ENCODE measurements around the gene RAB27B.

RAB27B gene

DNA sequence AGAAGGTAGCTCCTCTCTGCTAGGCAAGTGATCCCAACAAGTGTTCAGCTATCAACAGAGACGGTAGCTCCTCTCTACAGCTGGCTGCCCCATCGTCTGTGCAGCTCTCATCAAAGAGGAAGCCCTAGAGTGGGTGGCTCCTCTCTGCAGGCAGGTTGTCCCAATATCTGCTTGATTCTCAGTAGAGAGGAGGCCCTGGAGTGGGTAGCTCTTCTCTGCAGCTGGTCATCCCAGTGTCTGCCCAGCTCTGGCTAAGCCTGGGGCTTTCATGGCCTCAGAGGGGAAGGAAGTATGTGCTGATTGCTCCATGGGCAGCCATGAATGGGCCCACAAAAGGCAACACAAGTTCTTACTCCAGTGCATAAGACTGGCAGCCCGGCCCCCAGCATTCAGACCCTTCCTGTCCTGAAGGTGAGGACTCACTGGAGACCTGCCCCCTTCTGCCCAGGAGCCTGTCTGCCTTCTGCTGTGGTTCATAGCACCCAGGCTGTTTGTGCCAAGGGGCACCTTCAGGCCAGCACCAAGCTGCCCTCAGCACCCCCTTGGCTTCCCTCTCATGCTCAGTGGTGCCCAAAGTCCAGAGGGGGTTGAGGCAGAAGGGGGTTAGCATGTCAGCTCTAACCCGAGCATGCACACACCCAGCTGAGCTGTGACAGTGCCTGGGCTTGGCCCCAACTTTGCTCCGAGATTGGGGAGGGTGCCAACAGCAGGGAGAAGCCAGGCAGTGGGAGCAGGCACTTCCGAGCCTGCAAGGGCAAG lies 82.1 kb downstream of the RAB27B start:
- DNase-seq (ENCODE audit: low read depth) = no peak

DNA sequence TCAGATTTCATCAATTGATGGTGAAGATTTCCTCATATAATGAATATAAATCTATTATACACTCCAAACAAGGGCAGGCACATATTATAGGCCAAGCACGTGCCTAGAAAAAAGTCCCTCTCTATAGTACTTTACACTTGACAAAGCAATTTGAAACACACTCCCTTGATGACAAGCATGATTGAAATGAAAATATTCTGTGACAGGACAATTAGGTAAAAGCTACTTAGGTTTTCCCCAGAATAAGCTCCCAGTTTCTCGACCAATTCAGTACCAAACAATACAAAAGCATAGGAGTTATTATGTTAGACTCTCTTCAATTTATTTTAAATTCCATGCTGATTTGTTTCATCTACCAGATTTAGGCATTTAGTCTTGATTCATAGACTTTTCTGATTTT lies 83.3 kb downstream of the RAB27B start:
- no peak for DNase-seq (ENCODE audit: low read depth)

DNA sequence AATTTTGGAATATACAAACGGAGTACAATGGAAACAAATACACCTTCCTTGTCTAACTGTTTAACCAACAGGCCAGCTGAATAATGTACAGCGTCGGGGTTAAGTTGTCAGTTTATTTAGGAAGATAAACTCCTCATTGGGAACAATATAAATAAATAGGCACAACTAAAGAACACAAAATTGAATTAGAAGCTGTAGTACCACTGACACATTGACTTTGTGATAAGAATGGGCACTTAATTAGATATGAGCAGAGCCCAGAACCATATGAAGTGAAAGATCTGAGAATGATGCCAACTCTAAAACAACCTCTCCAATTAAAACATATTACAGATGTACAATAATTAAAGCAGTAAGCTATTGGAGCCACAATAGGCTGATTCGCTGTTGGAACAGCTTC lies 86.5 kb downstream of the RAB27B start:
- DNase-seq (ENCODE audit: low read depth) = no peak

DNA sequence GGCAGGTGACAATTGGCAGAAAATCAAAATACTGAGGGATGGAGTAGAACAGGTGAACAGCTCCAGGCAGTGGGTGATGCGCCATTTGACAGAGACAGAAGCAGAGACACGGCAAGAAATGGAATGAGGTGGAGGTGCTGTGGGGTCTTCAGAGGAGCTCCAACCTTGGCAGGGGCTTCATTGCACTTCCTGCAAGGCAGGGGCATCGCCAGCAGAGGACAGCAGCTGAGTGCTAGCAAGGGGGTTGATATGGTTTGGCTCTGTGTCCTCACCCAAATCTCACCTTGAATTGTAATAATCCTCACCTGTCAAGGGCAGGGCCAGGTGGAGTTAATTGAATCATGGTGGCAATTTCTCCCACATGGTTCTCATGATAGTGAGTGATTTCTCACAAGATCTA lies 88.2 kb downstream of the RAB27B start:
- DNase-seq (ENCODE audit: low read depth) = no peak

DNA sequence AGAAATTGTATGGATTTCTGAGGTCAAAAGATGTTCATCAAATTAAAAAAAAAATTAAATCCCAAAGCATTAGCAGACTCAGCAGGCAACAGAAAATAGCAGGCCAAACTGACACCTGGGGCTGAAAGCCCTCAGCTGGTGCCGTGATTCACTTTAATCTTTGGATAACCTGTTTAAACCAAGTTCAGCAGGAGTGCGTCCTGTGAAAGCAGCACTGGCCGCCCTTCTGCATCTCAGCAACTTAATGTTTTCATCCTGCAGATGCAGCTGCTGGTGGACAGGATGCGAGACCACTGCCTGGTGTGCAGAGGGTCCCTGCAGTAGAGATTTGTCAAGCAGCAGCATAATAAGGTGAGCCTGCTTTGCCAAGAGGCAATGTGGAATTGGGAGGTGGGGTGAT lies 89.8 kb downstream of the RAB27B start:
- DNase-seq (ENCODE audit: low read depth) = no peak

DNA sequence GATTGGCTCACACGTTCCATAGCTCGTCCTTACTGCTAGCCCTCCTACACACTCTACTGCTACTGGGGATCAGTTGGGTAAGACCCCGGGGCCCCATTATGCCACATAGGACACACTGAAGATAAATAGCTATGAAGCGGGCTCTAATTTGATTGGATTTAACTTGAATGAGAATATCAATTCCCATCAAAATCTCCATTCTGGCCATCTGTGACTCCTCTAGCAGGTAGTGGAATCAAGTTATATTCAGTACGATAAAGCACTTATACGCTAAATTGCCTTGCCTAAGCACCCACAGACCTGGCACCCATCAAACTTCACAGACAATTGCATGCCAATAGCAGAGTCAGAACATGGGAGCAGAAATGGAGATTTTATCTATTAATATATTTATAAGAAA lies 91.1 kb downstream of the RAB27B start:
- no peak for DNase-seq (ENCODE audit: low read depth)

DNA sequence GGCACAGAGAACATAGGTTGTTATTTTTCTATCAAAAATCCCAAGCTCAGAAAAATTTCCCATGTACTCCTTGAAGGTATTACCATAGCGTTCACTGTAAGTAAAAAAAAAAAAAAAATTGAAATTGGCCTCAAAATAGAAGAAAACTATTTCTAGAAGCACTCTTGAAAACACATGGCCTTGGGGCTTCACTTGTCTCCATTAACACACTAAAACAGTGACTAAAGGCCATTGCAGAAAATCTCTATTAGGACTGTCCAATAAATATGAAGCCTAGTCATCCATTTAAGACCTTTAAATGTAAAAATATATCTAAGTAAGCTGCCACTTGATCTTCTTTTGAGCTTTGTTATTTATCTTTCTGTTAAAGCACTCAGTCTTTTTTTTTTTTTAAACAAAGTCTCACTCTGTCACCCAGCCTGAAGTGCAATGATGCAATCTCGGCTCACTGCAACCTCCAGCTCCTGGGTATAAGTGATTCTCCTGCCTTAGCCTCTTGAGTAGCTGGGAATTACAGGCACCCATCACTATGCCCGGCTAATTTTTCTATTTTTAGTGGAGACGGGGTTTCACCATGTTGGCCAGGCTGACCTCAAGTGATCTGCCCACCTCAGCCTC lies 95.2 kb downstream of the RAB27B start:
- DNase-seq (ENCODE audit: low read depth) = no peak

DNA sequence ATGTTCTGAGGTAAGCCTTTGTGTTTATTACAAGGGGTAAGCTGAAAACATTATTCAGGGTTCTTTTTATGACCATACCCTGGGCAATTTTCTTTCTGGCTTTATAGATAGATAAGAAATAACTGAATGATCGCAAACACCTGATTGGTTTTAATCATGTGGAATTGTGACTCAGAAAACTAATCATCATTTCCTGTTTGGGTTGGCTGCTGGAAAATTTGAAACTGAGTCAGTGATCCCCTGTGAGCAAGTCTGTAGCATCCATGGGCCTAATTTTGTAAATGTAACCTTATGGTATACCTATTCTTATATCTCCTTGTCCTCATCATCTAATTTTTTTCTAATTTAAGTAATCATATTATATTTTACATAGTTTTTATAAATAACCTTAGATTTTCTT lies 96.7 kb downstream of the RAB27B start:
- no peak for DNase-seq (ENCODE audit: low read depth)

DNA sequence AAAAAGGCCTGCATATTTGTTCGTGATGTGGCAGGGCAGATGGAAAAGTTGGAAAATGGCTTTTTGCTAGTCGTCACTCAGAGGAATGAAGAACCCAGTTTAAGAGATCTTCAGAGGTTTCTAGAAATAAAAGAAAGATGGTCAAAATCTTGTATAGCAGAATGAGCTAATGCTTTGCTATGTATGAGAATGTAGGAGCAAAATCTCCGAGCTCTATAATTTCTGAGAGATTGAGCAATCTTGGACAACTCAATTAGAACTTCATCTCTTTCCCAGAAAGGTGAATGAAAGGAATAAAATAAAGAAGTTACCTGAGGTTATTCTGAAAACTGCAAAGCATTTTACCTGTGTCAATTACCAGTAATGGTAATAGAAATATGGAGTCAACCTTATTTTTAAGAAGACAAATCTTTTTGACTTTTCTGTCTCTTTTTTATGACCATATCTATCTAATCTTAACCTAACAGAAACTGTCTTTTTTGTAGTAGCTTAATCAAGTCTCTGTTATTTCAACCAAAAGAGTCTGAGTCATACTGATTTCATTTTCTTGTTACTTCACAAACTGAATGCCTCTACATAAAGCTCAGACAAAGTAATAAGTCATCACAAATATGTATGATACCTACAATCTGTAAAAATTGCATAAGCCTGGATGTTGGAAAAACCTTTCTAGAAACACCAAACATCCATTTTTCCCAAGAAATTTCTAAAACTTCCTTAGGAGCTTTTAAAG lies 98.5 kb downstream of the RAB27B start:
- no peak for DNase-seq (ENCODE audit: low read depth)

DNA sequence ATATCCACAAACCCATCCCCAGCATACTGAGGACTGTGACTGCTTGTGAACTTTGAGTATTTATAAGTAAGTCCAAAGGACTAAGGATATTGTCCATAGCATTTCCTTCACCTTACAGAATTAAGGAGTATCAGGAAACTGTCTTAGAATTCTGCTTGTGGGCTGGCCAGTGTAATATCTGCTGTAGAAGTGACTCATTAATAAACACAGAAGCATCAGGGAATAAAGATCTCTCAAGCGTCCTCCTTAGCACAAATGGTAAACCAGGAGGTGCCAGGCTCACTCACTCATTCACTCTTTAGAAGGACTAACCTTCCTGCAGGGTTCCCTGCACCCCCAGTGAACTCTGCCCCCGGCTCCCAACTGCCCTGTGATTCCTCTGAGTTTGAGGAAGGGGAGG lies 100.0 kb downstream of the RAB27B start:
- DNase-seq (ENCODE audit: low read depth) = no peak

DNA sequence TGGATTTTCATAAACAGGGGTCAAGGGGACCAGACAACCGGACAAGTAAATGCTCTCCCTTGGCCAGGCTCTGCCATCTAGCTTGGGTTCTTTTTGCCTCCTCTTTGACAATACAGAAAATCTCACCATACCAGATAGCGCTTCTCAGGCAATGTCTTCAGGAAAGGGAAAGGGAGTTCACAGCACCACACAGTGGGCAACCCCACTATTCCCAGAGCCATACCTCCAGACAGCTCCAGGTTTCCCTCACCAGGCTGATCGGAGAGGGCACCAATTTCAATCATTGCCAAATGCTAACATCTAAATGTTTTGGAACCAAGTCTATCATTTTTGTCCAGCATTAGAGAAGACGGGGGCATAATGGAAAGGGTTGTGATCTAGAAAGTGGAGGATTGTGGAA lies 102.9 kb downstream of the RAB27B start:
- no peak for DNase-seq (ENCODE audit: low read depth)

DNA sequence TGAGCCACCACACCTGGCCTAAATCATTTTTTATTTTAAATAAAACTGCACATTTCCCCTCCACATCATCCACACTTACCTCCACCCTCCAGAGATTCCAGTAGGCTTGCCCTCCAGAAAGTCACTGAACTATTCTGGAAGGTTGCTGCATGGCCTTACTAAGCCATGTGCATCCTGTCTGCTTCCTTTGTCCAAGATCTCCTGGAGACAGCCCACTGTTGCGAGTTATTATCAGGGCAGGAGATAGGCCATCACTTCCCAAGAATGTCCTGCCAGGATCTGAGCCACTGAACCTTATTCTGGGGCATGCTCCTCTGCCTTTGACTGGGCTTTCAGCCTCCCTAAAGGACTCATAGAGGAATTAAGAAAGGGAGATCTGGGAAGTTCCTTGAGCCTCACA lies 104.2 kb downstream of the RAB27B start:
- no peak for DNase-seq (ENCODE audit: low read depth)

DNA sequence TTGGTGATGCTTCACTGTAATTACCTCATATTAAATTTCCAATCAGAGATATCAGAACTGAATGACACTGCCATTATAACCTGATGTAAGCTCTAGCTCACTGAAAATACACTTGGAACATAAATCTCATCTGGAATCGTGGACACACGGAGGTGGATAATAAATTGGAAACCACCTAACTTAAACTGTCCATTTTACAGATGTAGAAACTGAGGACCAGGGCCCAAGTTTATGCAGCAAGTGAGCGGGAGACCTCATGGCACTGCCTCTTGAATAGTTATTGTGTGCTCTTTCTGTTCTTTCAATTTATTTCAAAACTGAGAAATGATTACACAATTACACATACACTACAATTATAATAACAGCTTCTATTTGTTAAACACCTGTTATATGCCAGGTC lies 110.2 kb downstream of the RAB27B start:
- DNase-seq (ENCODE audit: low read depth) = no peak

DNA sequence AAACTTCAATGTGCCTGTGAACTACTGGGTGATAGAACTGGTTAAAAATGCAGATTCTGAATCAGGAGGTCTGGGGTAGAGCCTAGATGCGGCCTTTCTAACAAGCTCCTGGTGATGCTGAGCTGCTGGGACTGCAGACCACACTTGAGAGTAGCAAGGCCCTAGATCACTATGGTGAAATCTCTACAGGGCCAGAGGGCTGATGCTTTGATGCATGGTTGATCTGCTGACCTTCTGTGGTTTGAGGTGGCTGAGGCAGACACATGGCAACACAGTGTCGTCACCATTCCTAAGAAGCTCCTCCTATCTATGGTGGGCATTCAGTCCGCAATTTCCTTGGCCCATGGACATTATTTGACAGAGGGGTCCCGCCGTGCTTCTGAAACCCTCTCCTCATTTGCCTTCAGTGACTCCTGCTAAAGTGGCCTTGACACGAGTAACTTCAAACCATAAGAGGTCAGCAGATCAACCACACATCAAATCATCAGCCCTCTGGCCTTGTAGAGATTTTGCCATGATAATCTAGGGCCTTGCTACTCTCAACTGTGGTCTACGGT lies 111.2 kb downstream of the RAB27B start:
- no peak for DNase-seq (ENCODE audit: low read depth)

DNA sequence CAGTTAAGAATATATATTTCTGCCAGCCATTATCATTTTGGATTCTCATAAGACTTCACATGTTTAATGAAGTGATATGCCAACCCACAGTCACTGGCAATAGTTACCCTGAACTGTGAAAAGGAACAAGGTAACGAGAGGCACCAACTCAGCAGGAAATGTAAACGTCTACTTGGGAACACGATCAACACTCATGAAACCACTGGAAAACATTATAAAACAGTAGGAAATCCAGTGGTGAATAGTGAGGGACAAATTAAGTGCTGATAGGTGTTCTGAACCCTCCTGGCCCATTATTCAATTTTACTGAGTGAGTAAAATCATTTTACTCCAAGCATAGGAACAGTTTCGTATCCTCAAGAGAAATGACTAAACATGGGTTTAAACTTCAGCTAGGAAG lies 113.9 kb downstream of the RAB27B start:
- no peak for DNase-seq (ENCODE audit: low read depth)

DNA sequence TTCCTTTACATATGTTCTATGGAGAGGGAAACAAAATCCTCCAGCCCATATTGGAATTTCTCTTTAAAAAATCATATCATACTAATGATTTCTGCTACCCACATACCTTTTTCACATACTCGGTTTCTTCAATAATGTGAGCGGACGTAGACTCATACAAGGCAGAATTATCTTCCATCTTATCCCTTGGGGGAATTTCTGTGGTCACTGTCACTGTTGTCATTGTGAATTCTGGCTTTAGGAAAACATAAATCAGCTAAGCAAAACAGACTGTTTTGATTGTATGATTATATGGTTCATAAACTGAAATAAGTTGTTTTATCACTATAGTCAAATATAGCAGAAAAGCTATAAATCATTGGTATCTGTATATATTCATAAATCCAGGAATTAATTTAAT lies 114.3 kb downstream of the RAB27B start:
- DNase-seq (ENCODE audit: low read depth) = no peak
